Panc1 (cell line): ENCODE measurements around the gene SCNN1G. TPM values are rescaled to one million over a fixed set of nuclear protein-coding genes. Genes with fewer than 3 reads are reported as not detected.

Experiments used
- ATAC-seq: fragments of 200-7000 bp; cut with Tn5 transposase; 2 replicates; pipeline ENCODE4 v1.9.1; 2020; ENCODE audit warnings: mild to moderate bottlenecking, moderate library complexity
- BruUV-seq: library from RNA; stranded (reverse); fragments of 400-500 nt; replicated peaks from 2 replicates; lab custom pipeline; 2021; lab: Mats Ljungman, UMichigan
- CTCF ChIA-PET: fragments of 300-600 bp; sonication (Branson Sonifier 250); formaldehyde crosslinking; loops from one replicate; lab custom pipeline; 2022; ENCODE audit warnings: antibody characterized with exemption; lab: Charles Lee
- POLR2A ChIA-PET: fragments of 300-600 bp; sonication (Branson Sonifier 250); formaldehyde crosslinking; loops from one replicate; lab custom pipeline; 2022; ENCODE audit warnings: antibody characterized with exemption; lab: Charles Lee
- DNase-seq: peaks from one replicate; pipeline ENCODE4 v3.0.0-alpha.2; 2010; ENCODE audit warnings: low read depth, low spot score
- H3K27ac ChIP-seq: 2 replicates; pipeline ENCODE4 v1.5.1; 2011; ENCODE audit warnings: mild to moderate bottlenecking, low read length, inconsistent platforms
- H3K27me3 ChIP-seq: fragments of 200-500 bp; sonication (Bioruptor generic); 2 replicates; pipeline ENCODE4 v1.6.0; 2014; ENCODE audit warnings: low read length, inconsistent platforms; ENCODE audit not compliant: control insufficient read depth, insufficient read depth
- H3K36me3 ChIP-seq: fragments of 200-500 bp; sonication (Bioruptor generic); 2 replicates; pipeline ENCODE4 v1.5.1; 2014; ENCODE audit warnings: inconsistent platforms, mild to moderate bottlenecking, low read length, moderate library complexity; ENCODE audit not compliant: control insufficient read depth, insufficient read depth
- H3K4me1 ChIP-seq: 2 replicates; pipeline ENCODE4 v1.5.1; 2011; ENCODE audit warnings: inconsistent platforms, mild to moderate bottlenecking, low read length, moderate library complexity; ENCODE audit not compliant: control insufficient read depth, insufficient read depth
- H3K4me3 ChIP-seq, 2 experiments: 2 replicates each; pipeline ENCODE4 v1.5.1; 2011 to 2012; ENCODE audit warnings: low read depth in 2 of 2, low read length in 2 of 2, mild to moderate bottlenecking in 2 of 2, inconsistent platforms in 1 of 2, moderate library complexity in 1 of 2
- H3K9me3 ChIP-seq: fragments of 200-500 bp; sonication (Bioruptor generic); 2 replicates; pipeline ENCODE4 v1.5.1; 2014; ENCODE audit warnings: low read depth, mild to moderate bottlenecking, inconsistent platforms, low read length, moderate library complexity; ENCODE audit not compliant: control insufficient read depth, insufficient read depth
- CTCF ChIP-seq: fragments of 450-650 bp; IDR thresholded peaks from 2 replicates; pipeline ENCODE4 v1.5.1; 2017; ENCODE audit warnings: mild to moderate bottlenecking
- POLR2AphosphoS5 ChIP-seq: IDR thresholded peaks from 2 replicates; pipeline ENCODE4 v1.6.1; 2012; ENCODE audit warnings: mild to moderate bottlenecking, low read depth, low read length, moderate library complexity
- REST ChIP-seq, 2 experiments: IDR thresholded peaks; 2 replicates each; pipeline ENCODE4 v1.6.1; 2011 to 2012; ENCODE audit warnings: low read depth in 2 of 2, control low read depth in 1 of 2, low read length in 1 of 2, mild to moderate bottlenecking in 1 of 2, moderate library complexity in 1 of 2; ENCODE audit not compliant: insufficient read depth in 1 of 2
- SIN3A ChIP-seq: IDR thresholded peaks from 2 replicates; pipeline ENCODE4 v1.6.1; 2012; ENCODE audit warnings: low read depth, mild to moderate bottlenecking, low read length, moderate library complexity, borderline replicate concordance; ENCODE audit not compliant: insufficient read depth
- TCF7L2 ChIP-seq: IDR thresholded peaks from 2 replicates; pipeline ENCODE4 v1.6.1; 2011; ENCODE audit warnings: mild to moderate bottlenecking, low read depth, low read length, inconsistent platforms
- in situ Hi-C: cut with HindIII; loops from 2 replicates; pipeline ENCODE4 v1.10.0; 2016; ENCODE audit warnings: low sequenced_read_pairs, low pct_unique_long_range_greater_than_20kb
- intact Hi-C: fragments of 100-400 bp; cut with micrococcal nuclease; formaldehyde crosslinking; loops from one replicate; pipeline ENCODE4 v1.10.0; 2022; ENCODE audit not compliant: unreplicated experiment
- total RNA-seq: library from RNA; stranded (reverse); gene quantifications from one replicate; pipeline ENCODE4 v1.2.1, GENCODE V29; 2021; ENCODE audit not compliant: unreplicated experiment

SCNN1G gene
- total RNA-seq, 1 experiment from 2014 or later, result 3.4 TPM

- H3K4me3 ChIP-seq, result no peak overlapping the region
- in situ Hi-C loops, result no loop called here
- no peak overlapping the region for H3K27ac ChIP-seq
- TF ChIP-seq TCF7L2 (no peak), POLR2AphosphoS5 (no peak), SIN3A (no peak), CTCF (no peak), REST (IDR thresholded peaks at IDR 0.05; ENCODE audit: insufficient read depth in 1 of 2, low read depth in 2 of 2, low read length in 1 of 2) (no peak)
- BruUV-seq, result no TSS peak
- H3K36me3 ChIP-seq, result no peaks in the 10 kb centered on the region; the same call in 1 of the 2 replicates
- no peaks in the 10 kb centered on the region for H3K9me3 ChIP-seq
- ChIA-PET CTCF (no interaction called here), POLR2A (no interaction called here)
- peaks cover 7% of the 10 kb centered on the region; the same call in 1 of the 2 replicates for H3K4me1 ChIP-seq
- intact Hi-C loops, result no loop called here
- peaks cover 3% of the 10 kb centered on the region; the same call in 1 of the 2 replicates for H3K27me3 ChIP-seq
- no peak for DNase-seq
- no peak for ATAC-seq
Observed at GRCh38 chr16:23152386-23153178, 30.0 kb upstream of the SCNN1G start.

DNA sequence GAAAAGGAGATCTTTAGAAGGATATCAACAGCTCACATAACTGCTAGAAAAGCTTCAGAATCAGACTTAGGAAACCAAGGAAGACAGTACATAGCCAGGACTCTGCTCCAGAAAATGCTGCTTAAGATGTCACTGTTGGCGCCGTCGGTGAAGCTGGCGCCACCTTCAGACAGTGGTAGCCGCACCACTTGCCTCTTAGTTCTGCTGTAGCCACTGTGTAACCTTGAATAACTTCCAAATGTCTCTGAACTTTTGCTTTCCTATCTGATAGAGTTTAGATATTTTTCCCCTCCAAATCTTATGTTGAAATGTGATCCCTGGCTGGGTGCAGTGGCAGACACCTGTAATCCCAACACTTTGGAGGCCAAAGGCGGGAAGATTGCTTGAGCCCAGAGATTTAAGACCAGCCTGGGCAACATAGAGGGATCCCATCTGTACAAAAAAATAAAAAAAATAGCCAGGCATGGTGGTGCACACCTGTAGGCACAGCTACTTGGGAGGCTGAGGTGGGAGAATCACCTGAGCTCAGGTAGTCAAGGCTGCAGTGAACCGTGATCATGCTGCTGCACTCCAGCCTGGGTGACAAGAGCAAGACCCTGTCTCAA lies 27.0 kb upstream of the SCNN1G start:
- H3K27me3 ChIP-seq, result peaks cover 3% of the 10 kb centered on the region; the same call in 1 of the 2 replicates

More for the DNA sequence above, 27.0 kb upstream of the SCNN1G start:
- H3K4me1 ChIP-seq, result no peaks in the 10 kb centered on the region
- TF ChIP-seq POLR2AphosphoS5 (no peak), CTCF (peak; percentile 83)
- DNase-seq (no peak), ATAC-seq (peak; percentile 82; the same call in 1 of the 2 replicates)
- H3K4me3 ChIP-seq, result no peak overlapping the region
- BruUV-seq, result no TSS peak
- CTCF ChIA-PET, result no interaction called here
- POLR2A ChIA-PET, result no interaction called here
- in situ Hi-C loops (no loop called here), intact Hi-C loops (no loop called here)
- H3K36me3 ChIP-seq, result no peaks in the 10 kb centered on the region
- H3K9me3 ChIP-seq, result no peaks in the 10 kb centered on the region
- no peak overlapping the region for H3K27ac ChIP-seq
